A172 (cell line): ENCODE results near the gene WDFY3. TPM values are rescaled to one million over a fixed set of nuclear protein-coding genes. Genes with fewer than 3 reads are reported as not detected.

ENCODE experiments used
- DNase-seq: peaks from one replicate; pipeline ENCODE4 v3.0.0-alpha.2; 2015; ENCODE audit warnings: low spot score
- total RNA-seq: library from RNA; depleted of rRNA; stranded (reverse); fragments of >200 nt; shearing (Covaris generic); gene quantifications from 2 replicates; pipeline ENCODE4 v1.2.3, GENCODE V29; 2014

WDFY3 gene
- total RNA-seq, 1 experiment from 2014 or later, result 33.3 TPM

DNA sequence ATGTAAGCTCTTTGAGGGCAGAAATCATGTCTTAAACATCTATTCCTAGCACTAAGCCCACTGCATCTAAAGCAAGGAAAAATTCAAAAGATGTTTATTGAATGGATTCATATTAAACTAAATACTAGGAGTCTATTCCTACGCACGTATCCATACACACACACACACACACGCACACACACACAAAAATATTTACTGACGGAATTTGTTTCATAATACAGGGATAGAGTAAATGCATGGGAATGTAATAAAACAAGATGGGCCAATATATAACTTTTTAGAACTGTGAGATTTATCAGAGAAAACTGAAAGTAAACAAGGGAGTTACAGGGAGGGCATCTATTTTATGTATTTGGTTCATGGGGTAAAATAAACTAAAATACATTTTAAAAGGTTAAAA lies 57.6 kb downstream of the WDFY3 start:
- no peak for DNase-seq

DNA sequence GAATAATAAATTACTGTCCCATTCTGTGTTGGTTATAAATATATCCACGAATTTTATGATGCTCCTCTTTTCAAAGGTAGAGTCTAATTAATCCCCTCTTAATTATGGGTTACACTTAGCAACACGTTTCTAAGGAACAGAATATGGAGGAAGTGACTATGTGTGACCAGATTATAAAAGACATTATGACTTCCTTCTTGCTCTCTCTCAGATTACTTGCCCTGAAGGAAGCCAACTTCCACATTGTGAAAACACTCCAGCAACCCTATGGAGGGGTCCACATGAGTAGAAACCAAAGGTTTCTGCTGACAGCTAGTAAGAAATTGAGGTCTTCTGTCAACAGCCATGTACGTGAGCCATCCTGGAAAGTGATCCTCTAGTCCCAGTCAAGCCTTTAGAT lies 59.3 kb downstream of the WDFY3 start:
- DNase-seq, result no peak

DNA sequence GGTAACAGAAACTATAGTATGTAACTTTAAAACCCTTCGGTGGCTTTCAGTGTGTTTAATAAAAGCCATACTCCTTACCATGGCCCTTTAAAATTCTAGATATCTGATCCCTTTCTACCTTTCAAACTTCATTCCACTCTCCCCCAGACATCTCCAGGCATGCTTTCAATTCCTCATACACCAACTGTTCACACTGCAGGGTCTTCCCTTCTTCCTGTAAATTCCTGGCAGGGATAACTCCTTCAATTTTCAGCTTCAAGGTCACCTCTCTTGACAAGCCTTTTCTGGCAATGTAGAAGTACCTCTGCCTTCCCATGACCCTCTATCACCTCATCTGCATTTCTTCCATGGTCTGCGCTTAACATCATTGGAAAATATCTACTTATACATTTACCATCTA lies 60.8 kb downstream of the WDFY3 start:
- no peak for DNase-seq

DNA sequence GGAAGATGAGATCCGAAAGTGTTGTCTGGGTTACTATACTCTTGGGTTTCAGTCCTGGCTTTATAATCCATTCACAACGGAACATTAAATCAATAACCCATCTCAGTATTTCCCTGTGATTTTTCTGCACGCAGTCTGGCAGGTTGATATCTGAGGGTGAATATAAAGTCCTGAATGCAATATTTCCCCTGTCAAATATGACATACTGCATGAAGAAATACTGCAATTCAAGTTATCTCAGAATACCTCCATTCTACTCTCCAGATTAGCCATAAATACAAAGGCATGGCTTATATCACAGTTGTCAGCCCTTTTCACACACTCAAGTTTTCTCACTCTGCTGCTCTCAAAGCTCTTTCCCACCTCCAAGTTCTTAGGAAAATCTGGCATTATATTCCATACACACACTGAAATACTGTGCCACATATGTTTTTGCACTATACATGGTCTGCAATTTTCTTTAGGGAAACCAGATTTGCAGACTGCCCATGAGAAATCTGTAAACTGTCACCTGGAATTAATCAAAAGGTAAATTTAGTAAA lies 64.7 kb downstream of the WDFY3 start:
- no peak for DNase-seq

DNA sequence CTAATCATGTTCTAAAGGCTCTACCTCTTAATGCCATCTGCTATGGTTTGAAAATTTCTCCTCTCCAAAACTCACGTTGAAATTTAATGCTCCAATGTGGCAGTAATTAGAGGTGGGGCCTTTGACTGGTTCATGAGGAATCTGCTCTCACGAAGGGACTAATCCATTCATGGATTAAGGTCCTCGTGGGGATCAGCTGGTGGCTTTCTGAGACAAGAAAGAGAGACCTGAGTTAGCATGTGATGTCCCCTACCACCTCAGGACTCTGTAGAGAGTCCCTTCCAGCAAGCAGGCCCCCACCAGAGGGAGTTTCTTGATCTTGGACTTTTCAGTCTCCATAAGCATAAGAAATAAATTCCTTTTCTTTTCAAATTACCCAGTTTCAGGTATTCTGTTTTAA lies 65.3 kb downstream of the WDFY3 start:
- DNase-seq, result no peak

DNA sequence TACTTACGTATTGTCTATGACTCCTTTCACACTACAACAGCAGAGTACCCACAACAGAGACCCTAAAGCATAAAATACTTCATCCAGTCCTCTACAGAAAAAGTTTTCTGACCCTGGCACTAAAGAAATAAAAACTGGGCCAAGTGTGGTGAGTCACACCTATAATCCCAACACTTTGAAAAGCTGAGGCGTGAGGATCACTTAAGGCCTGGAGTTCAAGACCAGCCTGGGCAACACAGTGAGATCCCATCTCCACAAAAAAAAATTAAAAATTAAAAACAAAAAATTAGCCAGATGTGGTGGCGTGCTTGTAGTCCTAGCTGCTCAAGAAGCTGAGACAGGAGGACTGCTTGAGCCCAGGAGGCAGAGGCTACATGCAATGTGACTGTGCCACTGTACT lies 66.9 kb downstream of the WDFY3 start:
- DNase-seq, result no peak

DNA sequence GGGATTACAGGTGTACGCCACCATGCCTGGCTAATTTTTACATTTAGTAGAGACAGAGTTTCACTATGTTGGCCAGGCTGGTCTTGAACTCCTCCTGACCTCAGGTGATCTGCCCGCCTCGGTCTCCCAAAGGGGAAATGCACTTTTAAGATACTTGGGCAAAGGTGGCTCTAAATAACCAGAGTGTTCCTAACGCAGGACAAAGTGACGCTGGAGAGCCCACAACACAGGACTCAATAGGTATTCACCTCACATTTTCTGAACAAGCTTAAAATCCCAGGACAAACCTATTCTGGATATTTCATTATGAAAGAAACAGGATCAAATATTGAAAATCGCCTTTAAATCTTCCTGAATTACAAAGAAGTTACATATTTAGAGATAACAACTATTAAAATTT lies 69.0 kb downstream of the WDFY3 start:
- DNase-seq, result no peak

DNA sequence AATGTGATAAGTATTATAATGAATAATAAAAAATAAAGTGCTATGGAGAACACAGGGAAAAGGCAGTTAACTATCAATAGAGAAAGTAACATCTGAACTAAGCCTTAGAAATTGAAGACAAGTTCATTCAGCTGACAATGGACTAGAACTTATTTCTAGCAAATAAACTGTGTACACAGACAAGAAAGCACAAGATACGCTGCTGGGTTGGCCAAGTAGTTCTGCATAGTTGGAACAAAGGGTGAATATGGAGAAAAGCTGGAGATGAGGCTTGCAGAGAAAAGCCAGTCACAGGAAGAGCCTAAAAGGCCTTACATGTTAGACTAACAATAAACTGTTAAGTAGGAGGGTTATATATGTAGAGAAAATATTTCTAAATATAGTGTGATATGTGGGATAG lies 71.2 kb downstream of the WDFY3 start:
- DNase-seq, result no peak

DNA sequence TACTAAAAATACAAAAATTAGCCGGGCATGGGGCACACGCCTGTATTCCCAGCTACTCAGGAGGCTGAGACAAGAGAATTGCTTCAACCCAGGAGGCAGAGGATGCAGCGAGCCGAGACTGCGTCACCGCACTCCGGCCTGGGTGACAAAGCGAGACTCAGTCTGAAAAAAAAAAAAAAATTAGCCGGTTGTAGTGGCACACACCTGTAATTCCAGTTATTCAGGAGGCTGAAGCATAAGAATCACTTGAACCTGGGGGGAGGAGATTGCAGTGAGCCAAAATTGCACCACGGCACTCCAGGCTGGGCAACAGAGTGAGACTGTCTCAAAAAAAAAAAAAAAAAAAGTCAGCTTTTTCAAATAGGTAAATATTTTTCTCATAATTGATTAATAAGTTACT lies 71.9 kb downstream of the WDFY3 start:
- DNase-seq, result no peak

DNA sequence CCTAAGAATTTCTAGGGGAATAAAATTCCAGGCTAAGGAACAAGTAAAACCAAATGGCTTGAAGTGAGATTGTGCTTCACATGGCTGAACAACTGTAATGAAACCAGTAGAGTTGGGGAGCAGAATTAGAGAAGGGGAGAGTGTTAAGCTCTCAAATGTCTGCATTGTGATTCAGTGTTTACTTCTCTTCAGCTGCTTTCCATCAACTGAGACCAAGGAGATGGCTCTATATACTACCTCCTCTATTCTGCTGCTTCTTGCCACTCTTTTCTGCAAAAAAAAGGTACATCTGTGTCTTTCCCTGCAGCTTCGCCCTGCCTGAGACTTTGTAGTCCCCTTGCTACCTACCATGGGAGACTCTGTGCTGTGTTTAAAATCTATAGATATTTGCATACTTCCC lies 73.5 kb downstream of the WDFY3 start:
- no peak for DNase-seq

DNA sequence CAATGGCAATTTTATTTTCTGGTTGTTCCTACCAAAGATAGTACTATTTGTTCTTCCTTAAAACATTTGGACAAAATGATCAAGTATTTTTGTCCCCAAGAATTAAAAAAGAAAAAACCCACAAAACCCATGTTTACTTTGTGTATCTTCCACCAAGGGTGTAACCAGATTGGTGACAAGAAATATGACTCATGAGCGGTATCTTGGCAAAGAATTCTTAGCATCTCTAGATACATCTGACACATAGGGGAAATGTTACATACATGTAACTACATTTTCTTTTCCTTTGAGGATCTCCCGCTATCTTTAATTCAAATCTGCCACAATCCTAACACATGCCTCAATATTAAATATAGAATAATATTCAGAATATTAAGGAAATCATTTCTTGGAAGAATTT lies 78.7 kb downstream of the WDFY3 start:
- peak; percentile 74 for DNase-seq

DNA sequence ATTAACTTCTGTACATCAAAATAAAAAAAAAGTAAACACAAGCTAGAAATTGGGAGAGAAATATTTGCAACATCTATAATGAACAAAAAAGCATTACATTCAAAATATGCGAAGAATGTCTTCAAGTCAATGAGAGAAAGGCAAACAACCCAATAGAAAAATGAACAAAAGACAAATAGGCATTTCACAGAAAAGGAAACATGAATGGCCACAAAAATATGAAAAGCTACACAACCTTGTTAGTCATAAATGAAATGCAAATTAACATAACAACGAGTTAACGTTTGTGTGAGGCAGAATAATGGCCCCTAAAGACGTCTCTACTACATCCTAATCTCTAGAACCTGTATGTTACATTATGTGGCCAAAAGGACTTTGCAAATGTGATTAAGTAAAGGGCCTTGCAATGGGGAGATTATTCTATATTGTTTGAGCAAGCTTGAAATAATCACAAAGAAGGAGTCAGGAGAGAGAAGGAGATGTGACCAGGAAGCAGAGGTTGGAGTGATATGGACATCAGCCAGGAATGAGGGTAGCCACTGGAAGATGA lies 86.8 kb downstream of the WDFY3 start:
- no peak for DNase-seq

DNA sequence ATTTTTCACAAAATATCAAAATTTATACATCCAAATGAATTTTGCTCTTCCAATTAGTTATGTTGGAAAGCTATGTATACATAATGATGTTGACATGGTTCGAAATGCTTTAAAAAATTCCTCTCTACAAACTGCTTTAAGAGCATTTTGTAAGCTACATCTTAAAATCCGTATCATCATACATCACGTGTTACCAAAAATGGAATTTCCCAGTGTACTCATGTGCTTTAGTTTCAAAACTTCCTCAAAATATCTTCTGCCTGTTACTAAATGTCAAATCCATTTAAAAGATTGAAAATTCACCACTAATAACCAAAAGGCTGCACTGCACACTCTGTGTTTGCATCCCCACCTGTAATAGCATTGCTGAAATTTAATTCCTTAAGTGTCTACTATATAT lies 87.9 kb downstream of the WDFY3 start:
- no peak for DNase-seq

DNA sequence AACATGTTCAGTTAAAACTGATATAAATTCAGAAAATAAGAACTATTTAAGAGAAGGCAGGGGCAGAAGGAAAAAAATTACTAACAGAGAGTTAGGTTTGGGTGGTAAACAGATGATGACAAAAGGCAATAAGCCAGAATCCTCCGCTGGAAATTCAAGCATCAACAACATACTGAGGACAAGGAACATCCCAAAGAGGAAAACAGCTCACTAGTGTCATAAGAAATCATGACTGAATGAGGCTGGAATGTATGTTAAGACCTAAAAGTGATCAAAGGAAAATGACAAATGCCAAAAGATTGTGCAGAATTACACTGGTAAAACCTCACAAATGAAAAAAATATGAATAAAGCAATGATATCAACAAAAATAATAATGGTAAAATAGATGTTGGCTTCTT lies 88.4 kb downstream of the WDFY3 start:
- peak; percentile 69 for DNase-seq

DNA sequence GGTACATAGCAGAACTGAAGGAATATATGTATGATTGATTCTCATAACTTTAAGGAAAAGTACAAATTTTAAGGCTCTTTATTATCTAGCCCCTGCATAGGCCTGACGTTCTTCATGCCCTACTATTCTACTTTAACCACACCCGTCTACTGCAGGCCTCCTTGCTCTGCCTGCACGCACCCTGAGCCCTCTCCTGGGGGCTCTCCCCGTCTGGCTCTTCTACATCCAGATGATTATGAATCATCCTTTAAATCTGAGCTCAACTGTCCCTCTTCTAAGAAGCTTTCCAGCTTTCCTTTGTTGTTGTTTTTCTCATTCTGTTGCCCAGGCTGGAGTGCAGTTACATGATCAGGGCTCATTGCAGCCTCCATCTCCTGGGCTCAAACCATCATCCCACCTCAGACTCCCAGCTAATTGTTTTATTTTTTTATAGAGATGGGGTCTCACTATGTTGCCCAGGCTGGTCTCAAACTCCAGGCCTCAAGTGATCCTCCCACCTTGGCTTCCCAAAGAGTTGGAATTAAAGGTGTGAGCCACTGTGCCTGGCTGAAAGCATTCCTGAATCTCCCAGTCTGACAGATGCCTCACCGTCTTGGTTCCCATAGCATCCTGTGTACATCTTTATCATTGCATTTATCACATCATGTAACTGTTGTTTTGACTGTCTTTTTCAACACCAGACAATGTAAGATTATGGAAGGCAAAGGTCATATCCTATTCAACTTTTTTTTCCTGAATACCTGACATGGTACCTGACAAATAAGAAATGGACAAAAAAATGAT lies 89.2 kb downstream of the WDFY3 start:
- DNase-seq, result peak; percentile 36

DNA sequence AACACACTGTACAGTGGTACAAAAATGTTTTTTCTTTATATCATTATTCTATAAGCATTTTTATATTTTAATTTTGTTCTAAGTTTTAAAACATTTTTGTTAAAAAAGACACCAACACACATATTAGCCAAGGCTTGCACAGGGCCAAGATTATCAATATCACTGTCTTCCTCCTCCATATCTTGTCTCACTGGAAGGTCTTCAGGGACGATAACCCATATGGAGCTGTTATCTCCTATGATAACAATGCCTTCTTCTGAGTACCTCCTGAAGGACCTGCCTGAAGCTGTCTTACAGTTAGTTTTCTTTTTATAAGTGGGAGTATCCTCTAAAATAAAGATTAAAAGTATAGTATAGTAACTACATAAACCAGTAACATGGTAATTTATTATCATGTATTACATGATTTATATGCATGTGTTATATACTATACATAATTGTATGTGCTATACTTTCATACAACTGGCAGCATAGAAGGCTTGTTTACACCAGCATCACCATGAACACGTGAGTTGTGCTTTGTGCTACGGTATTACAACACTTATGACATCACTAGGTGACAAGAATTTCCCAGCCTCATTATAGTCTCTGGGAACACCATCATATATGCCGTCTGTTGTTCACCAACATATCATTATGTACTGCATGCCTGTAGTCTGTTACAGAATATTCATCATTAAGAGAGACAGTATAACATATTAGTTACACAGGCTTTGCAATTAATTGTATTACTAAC lies 90.7 kb downstream of the WDFY3 start:
- no peak for DNase-seq

DNA sequence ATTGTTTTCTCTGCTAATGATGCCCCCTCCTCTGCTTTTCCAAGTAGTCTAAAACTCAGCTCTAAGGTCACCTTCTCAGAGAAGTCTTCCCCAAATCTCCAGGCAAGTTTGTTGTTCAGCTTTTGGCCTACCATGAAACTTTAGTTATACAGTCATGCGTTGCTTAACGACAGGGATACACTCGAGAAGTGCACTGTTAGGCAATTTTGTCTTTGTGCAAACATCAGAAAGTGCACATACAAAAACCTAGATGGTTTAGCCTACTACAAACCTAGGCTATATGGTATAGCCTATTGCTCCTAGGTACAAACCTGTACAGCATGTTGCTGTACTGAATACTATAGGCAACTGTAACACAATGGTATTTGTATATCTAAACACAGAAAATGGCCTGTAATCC lies 91.9 kb downstream of the WDFY3 start:
- no peak for DNase-seq

DNA sequence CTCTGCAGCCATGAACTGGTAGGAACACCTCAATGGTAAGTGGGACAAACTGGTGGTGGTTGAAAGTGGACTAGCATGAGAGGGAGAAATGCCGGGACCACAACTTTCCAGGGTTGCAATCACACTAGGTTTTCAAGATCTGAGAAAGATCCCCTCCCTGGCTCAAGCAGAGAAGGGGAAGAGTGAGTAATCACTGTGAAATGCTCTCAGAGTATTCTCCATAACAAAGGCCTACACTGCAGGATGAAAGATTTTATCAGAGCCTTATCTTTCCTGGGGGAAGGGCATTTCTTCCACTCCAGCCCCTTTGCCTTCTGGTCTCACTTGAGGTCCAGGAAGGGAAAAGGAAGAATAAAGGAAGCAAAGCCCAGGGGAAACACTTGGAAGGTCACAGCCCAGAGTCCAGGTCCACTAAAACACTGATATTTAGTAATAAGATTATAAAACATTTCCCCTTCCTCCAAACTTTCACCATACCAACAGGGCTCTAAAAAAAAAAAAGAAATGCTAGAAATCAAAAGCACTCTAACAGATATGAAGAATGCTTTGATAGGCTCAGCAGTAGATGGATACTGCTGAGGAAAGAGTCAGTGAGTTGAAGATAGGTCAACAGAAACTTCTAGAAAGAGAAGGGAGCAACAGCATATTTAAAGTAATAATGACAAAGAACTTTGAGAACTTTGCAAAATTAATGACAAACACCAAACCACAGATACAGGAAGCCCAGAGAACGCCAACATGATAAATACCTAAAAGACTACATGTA lies 95.9 kb downstream of the WDFY3 start:
- peak; percentile 87 for DNase-seq

DNA sequence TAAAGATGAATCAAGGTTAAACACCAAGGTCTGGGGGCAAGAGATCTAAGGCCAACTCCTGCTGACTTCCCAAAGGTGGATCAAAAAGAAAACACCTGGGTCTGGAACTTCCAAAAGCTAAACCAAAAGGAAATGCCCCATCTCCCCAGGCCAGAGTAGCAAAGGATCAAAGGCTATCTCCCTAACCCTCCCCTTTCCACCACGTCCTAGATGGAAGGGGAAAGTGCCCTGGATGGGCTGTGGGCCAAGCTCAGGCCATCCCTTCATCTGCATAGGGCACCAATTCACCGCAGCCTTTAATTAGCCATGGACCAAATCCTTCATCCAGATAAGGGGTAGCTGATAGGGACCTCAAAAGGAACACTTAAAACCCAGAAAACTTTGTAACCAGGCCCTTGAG lies 100.2 kb downstream of the WDFY3 start:
- no peak for DNase-seq

DNA sequence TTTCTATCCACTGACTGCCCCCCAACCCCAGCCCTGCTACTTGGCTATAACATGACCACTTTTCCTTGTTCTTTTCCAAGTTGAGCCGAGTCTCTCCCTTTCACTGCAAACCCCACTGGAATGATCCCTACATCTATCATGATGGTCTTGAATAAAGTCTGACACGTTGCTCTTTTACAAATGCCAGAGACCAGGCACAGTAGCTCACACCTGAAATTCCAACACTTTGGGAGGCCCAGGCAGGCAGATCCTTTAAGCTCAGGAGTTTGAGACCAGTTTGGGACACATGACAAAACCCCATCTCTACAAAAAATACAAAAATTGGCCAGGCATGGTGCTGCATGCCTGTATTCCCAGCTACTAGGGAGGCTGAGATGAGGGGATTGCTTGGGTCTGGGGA lies 100.9 kb downstream of the WDFY3 start:
- no peak for DNase-seq

DNA sequence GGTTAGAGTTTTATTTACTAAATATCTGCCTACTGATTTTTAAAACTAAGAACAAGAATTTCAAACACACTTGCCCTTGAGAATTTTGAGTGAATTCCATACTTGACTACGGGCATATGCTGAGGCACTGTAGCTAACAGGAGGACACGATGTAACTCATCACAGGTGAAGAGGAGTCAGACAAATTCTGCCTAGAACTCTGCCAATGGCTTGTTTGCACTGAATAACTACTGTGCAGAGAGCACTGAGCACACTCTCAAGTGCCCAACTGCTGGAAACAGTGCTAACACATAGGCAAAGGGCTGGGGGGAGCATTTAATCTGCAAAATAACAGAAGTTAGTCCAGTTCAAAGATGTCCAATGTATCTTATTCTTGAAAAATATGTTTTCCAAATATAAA lies 104.4 kb downstream of the WDFY3 start:
- DNase-seq, result no peak

DNA sequence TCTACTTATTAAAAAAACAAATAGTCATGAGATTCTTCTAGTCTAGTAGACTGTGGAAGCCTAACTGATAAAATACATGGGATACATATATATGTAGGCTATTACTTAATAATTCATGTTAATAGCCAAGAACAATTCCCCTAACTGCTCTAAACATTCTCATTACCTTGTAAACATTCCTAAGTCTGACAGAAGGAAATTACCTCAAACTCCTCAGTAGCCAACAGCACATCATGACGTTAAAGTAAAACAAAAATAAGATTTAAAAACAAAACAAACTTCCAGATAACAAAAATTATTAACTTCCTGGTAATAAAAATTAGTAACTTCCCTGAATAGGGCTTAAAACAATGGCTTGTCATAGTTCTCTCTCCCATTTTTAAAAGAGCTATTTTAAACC lies 109.2 kb downstream of the WDFY3 start:
- no peak for DNase-seq
